GM15510 (cell line): ENCODE results near the gene PPM1J.
A peak's percentile ranks its signal among the peaks of the same experiment; 100 is the strongest.

Source experiments
- POLR2A ChIP-seq: IDR thresholded peaks from 3 replicates; pipeline ENCODE4 v1.6.1; 2011; ENCODE audit warnings: borderline replicate concordance; ENCODE audit not compliant: insufficient read length; ENCODE audit errors: extremely low read depth

PPM1J gene

DNA sequence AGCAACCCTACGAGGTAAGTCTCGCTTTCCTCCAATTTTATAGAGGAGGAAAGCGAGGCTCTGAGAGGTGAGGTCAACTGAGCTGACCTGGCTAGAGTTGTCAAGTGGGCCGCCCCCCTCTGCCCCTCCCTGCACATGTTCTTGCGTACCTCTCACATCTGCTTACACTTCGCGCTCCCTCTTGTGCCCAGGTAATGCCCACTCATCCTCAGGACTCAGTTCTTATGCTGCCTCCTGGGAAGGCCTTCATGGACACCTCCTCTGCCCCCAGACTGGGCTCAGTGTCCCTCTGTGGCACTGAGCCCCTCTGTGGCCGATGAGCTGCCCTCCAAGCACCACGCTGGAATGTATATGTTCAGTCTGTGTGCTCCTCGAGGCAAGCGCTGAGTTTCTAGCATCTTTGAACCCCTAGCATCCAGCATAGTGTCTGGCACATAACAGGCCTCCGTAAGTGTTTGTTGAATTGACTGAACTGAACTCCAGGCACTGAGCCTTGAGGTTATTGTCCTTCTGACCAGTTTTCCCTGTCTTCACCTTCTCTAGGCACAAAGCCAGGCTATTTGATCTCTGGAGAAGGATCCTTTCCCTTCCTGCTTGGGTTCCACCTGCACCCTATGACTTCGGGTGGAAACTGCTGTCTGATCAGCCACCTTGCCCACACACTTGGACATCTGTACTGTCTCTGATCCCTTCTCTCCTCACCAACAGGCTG, 27.2 kb downstream of the PPM1J start:
- no peak for TF ChIP-seq POLR2A

DNA sequence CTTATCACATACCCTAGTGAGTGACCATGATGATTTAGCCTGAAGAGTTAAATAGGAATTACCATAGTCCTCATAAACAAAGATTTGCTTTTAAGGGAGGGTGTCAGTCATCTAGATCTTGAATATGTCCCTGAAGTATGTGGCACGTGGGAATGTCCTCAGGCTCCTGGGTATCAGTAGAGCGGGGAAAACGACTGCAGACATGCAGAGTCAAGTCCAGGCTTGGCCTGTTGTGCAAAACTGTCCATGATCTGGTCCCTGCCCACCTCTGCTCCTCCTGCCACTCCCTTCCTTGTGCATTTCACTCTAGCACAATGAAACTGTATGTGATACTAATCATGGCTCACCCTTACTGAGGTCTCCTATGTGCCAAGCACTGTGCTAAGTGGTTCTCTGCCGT, 27.8 kb downstream of the PPM1J start:
- TF ChIP-seq POLR2A = no peak

DNA sequence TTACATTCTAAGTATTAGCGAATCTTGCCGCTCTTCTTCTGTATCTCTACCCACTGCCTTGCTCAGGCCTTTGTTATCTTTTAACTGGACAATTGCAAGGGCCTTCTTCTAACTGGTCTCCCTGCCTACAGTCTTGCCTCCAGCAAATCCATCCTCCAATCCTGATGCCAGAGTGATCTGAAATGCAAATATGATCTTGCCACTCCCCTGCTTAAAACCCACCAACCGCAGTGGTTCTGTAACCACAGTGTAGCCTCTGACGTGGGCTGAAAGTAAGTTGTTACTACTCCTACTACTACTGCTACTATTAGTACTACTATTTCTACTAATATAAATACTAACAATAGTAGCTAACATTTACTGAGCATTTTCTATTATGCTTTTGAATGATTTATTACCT, 28.3 kb downstream of the PPM1J start:
- no peak for TF ChIP-seq POLR2A

DNA sequence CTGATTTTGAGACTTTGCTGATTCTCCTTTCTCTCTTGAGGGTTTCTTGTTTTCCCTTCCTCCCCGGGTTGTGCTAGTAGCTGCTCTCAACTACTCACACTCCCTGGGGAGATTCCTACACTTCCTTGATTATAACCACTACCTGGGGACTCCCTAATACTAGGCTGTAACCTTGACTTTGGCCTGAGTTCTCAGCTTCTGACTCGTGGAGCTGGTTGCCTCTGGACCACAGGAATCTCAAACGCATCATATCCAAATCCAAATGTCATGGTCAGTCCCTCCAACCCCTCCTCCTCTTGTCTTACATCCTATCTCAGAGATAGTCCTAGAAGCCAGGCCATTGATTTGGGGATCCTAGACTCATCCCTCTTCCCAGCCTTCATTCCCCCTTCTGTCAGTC, 28.7 kb downstream of the PPM1J start:
- TF ChIP-seq POLR2A = no peak

DNA sequence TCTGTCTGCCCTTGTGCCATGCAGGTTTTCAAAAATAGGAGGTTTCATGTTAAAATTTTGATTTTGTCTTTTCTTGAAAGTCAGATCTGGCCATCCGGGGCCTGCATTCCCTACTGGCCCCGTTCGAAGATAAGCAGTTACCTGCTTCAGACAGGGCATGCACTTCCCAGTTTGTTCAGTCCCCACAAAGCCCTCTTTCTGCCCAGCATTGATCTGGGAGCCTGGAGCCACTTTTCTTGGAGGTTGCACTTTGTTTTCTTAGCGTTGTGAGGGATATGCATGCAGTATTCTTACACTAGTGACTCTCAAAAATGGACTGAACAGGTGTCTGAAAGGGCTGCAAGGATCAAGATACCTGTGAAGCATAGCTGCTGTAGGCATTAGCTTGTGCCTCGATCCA, 29.2 kb downstream of the PPM1J start:
- no peak for TF ChIP-seq POLR2A

DNA sequence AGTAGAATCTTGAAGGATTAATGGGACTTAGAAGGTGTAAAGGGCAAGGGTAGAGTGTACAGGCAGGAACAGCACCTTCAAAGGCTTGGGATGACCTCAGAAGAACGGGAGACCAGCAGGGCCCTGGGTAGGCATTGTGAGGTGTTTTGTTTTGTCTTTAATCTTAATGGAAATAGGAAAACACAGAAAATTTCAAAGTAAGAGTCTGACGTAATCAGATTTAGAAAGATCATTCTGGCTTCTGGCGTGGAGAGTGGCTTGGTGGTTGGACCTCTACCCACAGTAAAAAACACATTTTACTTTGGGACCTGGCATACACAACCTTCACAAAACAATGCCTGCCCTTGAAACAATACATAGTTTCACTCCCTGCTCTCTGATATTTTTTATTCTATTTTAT, 36.5 kb downstream of the PPM1J start:
- TF ChIP-seq POLR2A = no peak

DNA sequence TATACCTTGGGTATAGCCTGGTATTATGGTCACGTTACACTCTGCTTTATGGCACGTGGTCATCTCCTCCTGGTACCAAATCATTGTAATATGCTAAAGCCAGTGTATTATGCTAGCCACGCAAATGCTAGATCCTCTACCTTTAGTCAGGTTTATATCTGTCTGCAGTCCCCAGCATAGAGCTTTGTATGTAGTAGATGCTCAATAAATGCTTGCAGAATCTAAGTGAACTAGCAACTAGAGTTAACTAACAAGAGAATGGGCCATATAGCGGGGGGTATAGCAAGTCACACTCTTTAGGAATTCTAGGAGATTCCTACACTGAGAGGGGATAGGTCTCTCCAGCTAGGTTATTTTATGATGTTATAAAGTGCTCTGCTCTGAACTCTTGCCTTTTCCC, 37.6 kb downstream of the PPM1J start:
- no peak for TF ChIP-seq POLR2A

DNA sequence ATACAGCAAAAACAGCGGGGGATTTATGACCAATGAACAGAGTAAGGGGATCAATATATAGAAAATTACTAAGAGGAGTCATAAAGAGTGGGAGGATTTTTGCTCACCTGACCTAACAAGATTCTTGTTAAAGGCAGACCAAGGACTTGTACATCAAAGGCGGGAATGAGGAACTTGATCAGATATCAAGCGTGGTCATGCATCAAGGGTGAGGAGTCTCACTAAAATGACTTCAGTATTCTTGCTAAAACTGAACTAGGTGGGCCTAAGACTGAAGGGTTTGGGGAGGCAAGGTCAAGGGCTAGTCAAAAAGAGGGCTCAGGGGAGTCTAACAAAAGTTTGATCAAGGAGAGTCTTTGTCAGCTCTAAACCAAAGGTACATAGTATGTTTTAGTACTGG, 38.6 kb downstream of the PPM1J start:
- no peak for TF ChIP-seq POLR2A

DNA sequence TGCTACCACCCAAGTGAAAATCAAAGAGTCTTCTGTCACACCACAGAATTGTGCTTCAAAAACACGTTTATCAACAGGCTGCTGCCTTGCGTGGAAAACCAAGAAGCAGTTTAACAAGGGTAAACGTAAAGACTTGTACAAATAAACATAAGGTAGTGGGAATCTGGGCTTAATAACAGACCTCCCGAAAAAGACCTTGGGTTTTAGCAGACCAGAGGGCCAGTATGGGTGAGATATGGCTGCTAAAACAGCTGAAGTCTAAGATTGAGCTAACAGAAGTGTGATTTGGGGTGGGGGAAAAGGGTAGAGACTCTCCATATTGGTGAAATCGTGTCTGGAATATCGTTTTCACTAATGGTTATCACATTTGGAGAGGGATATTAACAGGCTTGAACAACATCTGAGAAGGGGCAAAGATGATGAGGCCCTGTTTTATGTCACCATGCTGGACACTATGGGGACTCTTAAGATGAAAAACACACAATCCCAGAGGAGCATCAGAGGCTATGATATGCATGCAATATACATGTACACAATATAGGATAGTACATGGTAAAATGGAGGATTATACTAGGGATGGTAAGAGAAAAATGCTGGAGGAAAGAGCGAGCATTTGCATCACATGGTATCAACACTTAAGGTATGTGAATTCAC, 39.3 kb downstream of the PPM1J start:
- TF ChIP-seq POLR2A = no peak

DNA sequence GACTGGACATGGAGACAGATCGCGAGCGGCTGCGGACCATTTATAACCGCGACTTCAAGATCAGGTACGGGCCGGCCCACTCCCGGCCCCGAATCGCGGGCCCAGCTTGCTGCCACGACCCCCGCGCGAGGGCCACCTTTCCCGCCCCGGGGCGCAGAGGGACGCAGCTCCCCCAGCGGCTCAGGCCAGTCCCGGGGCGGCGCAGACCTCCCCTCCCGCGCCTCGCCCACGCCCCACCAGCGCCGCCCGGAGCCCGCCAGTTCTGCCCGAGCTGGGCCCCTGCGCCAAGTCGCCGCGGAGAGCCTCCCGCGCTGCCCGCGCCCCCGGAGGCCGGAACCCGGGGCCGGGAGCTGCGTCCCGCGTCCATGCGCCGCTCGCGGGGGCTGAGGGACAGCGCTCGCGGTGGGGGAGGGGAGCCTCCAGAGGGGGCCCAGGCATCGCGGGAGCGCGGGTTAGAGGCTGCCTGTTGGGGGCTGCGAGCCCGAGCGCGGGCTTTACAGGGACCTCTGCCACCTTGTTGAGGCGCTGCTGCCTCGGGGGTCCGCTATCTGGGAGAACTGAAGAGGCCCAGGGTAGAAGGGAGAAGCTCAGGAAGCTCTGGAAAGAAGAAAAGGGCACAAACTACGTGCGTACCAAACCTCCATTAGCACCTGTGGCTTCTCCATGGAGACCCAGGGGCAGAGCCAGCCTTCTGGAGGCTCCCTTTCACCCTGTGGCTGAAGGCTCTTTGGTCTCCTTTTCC, 40.0 kb downstream of the PPM1J start:
- TF ChIP-seq POLR2A = peak; percentile 50

DNA sequence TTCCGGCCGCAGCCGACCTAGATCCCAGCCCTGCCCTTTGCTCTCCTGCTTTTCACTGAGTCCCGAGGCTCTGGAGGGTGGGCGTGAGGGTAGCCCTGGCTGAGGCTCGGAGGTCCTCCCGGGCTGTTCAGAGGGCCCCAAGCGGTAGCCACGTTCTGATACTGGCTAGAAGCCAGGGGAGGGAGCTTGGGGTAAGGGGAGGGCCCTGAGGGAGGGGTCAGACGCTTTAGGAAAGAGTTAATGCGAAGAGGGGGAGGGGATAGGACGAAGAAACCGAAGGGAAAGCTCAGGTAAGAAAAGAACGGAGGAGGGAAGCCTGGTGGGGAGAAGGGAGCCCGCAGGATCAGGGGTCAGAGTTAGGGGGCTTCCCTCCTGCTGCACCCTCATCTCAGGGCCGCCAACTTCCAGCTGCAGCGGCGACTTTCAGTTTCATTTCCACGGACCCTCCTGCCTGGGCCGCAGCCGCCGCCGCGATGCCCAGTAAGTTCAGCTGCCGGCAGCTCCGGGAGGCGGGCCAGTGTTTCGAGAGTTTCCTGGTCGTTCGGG, 40.6 kb downstream of the PPM1J start, which contains the start of gene MOV10:
TSS of gene MOV10 (plus strand) at position 220 of the 546 bp plus-strand sequence. CDS start at position 474, 254 bp downstream.
- no peak for TF ChIP-seq POLR2A

DNA sequence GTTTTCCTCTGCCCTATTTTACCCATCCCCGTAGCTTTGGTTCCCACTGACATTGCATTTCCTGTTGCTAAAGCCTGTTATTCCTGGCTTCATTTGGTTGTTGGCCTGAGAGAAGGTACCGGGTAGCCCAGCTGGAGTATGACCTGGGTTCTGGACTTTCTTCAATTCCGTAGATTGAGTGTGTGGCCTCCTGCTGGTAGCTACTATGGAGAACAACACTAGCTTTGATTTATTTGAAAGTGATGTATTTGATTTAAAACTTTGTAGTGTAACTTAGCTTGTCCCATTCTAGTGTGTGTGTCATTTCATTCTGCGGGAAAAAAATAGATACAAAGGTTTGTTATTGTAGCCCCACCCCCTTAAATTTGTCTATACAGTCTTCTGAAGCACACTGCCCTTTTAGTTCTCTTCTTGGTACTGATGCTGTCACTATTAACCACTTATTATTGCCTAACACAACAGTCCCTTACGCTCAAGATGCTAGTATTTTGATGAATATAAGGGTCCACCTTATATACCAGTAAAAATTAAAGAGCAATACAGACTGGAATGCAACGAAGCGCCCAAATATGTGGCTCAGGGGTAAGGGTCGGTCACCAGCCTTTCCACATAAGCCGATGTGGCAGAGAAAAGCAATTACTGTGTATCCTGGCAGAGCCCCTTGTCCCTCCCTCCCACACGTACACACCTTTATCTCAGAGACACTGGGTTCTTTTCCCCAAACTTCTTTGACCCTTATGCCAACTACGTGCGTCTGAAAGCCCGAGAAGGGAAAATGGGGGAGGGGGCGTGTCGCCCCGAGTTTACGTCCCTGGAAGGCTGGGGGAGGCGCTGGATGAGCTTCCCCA, 41.3 kb downstream of the PPM1J start:
- TF ChIP-seq POLR2A = no peak

DNA sequence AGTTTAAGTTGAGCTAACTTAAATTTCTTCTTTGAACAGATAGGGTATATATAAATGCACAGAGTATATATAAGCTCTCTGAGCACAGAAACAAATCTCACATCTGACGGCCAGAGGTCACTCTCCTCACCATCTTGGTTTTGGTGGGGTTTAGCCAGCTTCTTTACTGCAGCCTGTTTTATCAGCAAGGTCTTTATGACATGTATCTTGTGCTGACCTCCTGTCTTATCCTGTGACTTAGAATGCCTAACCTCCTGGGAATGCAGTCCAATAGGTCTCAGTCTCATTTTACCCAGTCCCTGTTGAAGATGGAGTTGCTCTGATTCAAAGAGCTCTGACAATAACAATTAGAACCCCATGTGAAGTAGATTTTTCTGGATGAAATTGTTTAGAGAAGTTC, 42.3 kb downstream of the PPM1J start:
- no peak for TF ChIP-seq POLR2A

DNA sequence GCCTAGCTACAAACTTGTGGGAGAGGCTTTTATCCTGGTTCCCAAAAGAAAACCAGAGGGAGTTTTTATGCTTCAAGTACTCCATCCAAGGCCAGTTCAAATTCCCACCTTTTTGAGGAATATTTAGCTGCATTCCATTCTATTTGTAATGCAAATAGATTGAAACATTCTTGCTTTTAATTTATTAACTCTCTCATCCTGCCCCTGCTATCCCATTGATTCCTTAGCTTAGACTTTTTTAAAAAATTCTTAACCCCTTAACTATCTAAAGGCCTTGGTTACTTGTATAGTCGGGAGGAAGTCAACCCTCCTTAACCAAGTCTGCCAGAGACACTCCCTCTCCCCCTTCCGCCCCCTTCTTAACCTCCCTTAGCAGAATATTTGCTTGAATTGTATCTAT, 43.1 kb downstream of the PPM1J start:
- TF ChIP-seq POLR2A = no peak
